GM15510 (cell line): ENCODE data around the gene RLN3.

ENCODE experiments used
- POLR2A ChIP-seq: IDR thresholded peaks from 3 replicates; pipeline ENCODE4 v1.6.1; 2011; ENCODE audit warnings: borderline replicate concordance; ENCODE audit not compliant: insufficient read length; ENCODE audit errors: extremely low read depth

Gene RLN3

GRCh38 chr19:14027856-14028450, at the start of gene RLN3:
RLN3 (plus strand) TSS chr19:14028148; CDS start chr19:14028205, 57 bp downstream.
- no peak for TF ChIP-seq POLR2A

- TF ChIP-seq POLR2A = no peak
Observed at GRCh38 chr19:13978351-13979243, 49.4 kb upstream of the RLN3 start.

- no peak for TF ChIP-seq POLR2A
Observed at GRCh38 chr19:13979244-13979615, 48.7 kb upstream of the RLN3 start.

GRCh38 chr19:13979686-13980085, 48.3 kb upstream of the RLN3 start:
- TF ChIP-seq POLR2A = no peak

- no peak for TF ChIP-seq POLR2A
Observed at GRCh38 chr19:13980340-13980739, 47.6 kb upstream of the RLN3 start.

- TF ChIP-seq POLR2A = no peak
Observed at GRCh38 chr19:13981021-13981420, 46.9 kb upstream of the RLN3 start.

GRCh38 chr19:13981467-13981866, 46.5 kb upstream of the RLN3 start:
- no peak for TF ChIP-seq POLR2A

GRCh38 chr19:13981988-13982501, 45.9 kb upstream of the RLN3 start:
- no peak for TF ChIP-seq POLR2A

GRCh38 chr19:13982773-13983172, 45.2 kb upstream of the RLN3 start:
- no peak for TF ChIP-seq POLR2A

GRCh38 chr19:13983213-13983889, 44.6 kb upstream of the RLN3 start:
- TF ChIP-seq POLR2A = no peak

- TF ChIP-seq POLR2A = no peak
Observed at GRCh38 chr19:13984186-13984585, 43.8 kb upstream of the RLN3 start.

- no peak for TF ChIP-seq POLR2A
Observed at GRCh38 chr19:13984875-13985741, 42.8 kb upstream of the RLN3 start.

GRCh38 chr19:13985771-13986347, 42.1 kb upstream of the RLN3 start:
- TF ChIP-seq POLR2A = no peak

- peak; percentile 74 for TF ChIP-seq POLR2A
Observed at GRCh38 chr19:13986348-13986904, 41.5 kb upstream of the RLN3 start.
